NK-92 (cell line): Measurements from ENCODE around the gene MAPK4.
"Not testable (repeated sequence)": the region's sequence is repeated elsewhere in the genome, so short reads cannot be mapped to it uniquely, and the experiment has no call there.

Experiments used
- DNase-seq: peaks from one replicate; lab custom pipeline; 2025; ENCODE audit not compliant: unreplicated experiment; lab: John Stamatoyannopoulos, UW

Gene MAPK4

GRCh38 chr18:50748243-50749229, 188.6 kb downstream of the MAPK4 start:
- no peak for DNase-seq

GRCh38 chr18:50749421-50749820, 189.5 kb downstream of the MAPK4 start:
- DNase-seq, result no peak

- no peak for DNase-seq
Observed at GRCh38 chr18:50749945-50750344, 190.1 kb downstream of the MAPK4 start.

GRCh38 chr18:50750546-50750945, 190.7 kb downstream of the MAPK4 start:
- no peak for DNase-seq

- DNase-seq, result no peak
Observed at GRCh38 chr18:50751490-50751889, 191.6 kb downstream of the MAPK4 start.

GRCh38 chr18:50751947-50752346, 192.1 kb downstream of the MAPK4 start:
- no peak for DNase-seq

- no peak for DNase-seq
Observed at GRCh38 chr18:50753311-50753710, 193.4 kb downstream of the MAPK4 start.

GRCh38 chr18:50754297-50754696, 194.4 kb downstream of the MAPK4 start:
- DNase-seq, result no peak

GRCh38 chr18:50757358-50757757, 197.5 kb downstream of the MAPK4 start:
- no peak for DNase-seq

- DNase-seq, result no peak
Observed at GRCh38 chr18:50769463-50769862, 209.6 kb downstream of the MAPK4 start.

GRCh38 chr18:50775207-50775606, 215.3 kb downstream of the MAPK4 start:
- no peak for DNase-seq

GRCh38 chr18:50775726-50776125, 215.8 kb downstream of the MAPK4 start:
- no peak for DNase-seq

- no peak for DNase-seq
Observed at GRCh38 chr18:50776383-50776782, 216.5 kb downstream of the MAPK4 start.

GRCh38 chr18:50779021-50779420, 219.1 kb downstream of the MAPK4 start:
- DNase-seq, result not testable (repeated sequence)
